Esophagus (tissue), 2 donors: ENCODE data around the gene PPM1J. TPM values are rescaled to one million over a fixed set of nuclear protein-coding genes. Genes with fewer than 3 reads are reported as not detected.

Experiments
- H3K27ac ChIP-seq, 2 donors: one replicate each; pipeline ENCODE4 v1.5.1; 2013; ENCODE audit warnings: low read depth in 2 of 2, mild to moderate bottlenecking in 2 of 2, inconsistent platforms in 1 of 2, low read length in 1 of 2, moderate library complexity in 1 of 2
- H3K27me3 ChIP-seq, 2 donors: one replicate each; pipeline ENCODE4 v1.6.1; 2013; ENCODE audit warnings: low read length in 2 of 2, control low read depth in 1 of 2, mild to moderate bottlenecking in 1 of 2; ENCODE audit not compliant: insufficient read depth in 2 of 2, control insufficient read depth in 1 of 2
- H3K36me3 ChIP-seq, 2 donors: one replicate each; pipeline ENCODE4 v1.6.1; 2013; ENCODE audit warnings: low read length in 1 of 2; ENCODE audit not compliant: control insufficient read depth in 2 of 2, insufficient read depth in 2 of 2
- H3K4me1 ChIP-seq, 2 donors: one replicate each; pipeline ENCODE4 v1.6.1; 2013; ENCODE audit warnings: low read length in 1 of 2; ENCODE audit not compliant: control insufficient read depth in 2 of 2, insufficient read depth in 2 of 2
- H3K4me3 ChIP-seq, 2 donors: one replicate each; pipeline ENCODE4 v1.5.1; 2013; ENCODE audit warnings: low read length in 2 of 2, mild to moderate bottlenecking in 2 of 2, low read depth in 1 of 2, moderate library complexity in 1 of 2
- H3K9me3 ChIP-seq, 2 donors: one replicate each; pipeline ENCODE4 v1.6.1; 2013; ENCODE audit warnings: mild to moderate bottlenecking in 2 of 2, low read depth in 1 of 2, low read length in 1 of 2, moderate library complexity in 1 of 2; ENCODE audit not compliant: control insufficient read depth in 2 of 2, insufficient read depth in 1 of 2
- WGBS, 2 donors: extraction: QIAGEN DNeasy Blood & Tissue Kit; methylation state at CpG; one replicate each; pipeline ENCODE4 v1.1.7; 2013; 5-methylcytosine and 5-hydroxymethylcytosine counted together
- polyA plus RNA-seq, 2 donors: library from polyadenylated mRNA; stranded (reverse); fragments of 200-250 nt; gene quantifications; one replicate each; pipeline ENCODE4 v1.2.3, GENCODE V29; 2013
- donor health status: healthy with polysubstance abuse.
- donor health status: Bipolar disorder and iron deficiency.

Gene PPM1J
- polyA plus RNA-seq, 2 donors = 2.8 to 3.5 TPM

DNA sequence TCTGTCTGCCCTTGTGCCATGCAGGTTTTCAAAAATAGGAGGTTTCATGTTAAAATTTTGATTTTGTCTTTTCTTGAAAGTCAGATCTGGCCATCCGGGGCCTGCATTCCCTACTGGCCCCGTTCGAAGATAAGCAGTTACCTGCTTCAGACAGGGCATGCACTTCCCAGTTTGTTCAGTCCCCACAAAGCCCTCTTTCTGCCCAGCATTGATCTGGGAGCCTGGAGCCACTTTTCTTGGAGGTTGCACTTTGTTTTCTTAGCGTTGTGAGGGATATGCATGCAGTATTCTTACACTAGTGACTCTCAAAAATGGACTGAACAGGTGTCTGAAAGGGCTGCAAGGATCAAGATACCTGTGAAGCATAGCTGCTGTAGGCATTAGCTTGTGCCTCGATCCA lies 29.2 kb downstream of the PPM1J start:
- peaks cover 0 to 7% of the 10 kb centered on the region in 2 donors for H3K4me1 ChIP-seq
- 84 to 92% methylated on average over 5 of the region's 5 CpGs for WGBS, 2 donors
- H3K4me3 ChIP-seq = no peak overlapping the region
- H3K36me3 ChIP-seq = peaks cover 0 to 3% of the 10 kb centered on the region in 2 donors
- no peak overlapping the region for H3K27ac ChIP-seq
- H3K27me3 ChIP-seq = no peaks in the 10 kb centered on the region
- no peaks in the 10 kb centered on the region for H3K9me3 ChIP-seq

DNA sequence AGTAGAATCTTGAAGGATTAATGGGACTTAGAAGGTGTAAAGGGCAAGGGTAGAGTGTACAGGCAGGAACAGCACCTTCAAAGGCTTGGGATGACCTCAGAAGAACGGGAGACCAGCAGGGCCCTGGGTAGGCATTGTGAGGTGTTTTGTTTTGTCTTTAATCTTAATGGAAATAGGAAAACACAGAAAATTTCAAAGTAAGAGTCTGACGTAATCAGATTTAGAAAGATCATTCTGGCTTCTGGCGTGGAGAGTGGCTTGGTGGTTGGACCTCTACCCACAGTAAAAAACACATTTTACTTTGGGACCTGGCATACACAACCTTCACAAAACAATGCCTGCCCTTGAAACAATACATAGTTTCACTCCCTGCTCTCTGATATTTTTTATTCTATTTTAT lies 36.5 kb downstream of the PPM1J start:
- Histone ChIP-seq H3K27ac (no peak overlapping the region), H3K4me3 (no peak overlapping the region), H3K36me3 (no peaks in the 10 kb centered on the region), H3K27me3 (no peaks in the 10 kb centered on the region), H3K9me3 (no peaks in the 10 kb centered on the region), H3K4me1 (no peaks in the 10 kb centered on the region)
- 69 to 86% methylated on average over 3 of the region's 3 CpGs for WGBS, 2 donors

DNA sequence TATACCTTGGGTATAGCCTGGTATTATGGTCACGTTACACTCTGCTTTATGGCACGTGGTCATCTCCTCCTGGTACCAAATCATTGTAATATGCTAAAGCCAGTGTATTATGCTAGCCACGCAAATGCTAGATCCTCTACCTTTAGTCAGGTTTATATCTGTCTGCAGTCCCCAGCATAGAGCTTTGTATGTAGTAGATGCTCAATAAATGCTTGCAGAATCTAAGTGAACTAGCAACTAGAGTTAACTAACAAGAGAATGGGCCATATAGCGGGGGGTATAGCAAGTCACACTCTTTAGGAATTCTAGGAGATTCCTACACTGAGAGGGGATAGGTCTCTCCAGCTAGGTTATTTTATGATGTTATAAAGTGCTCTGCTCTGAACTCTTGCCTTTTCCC lies 37.6 kb downstream of the PPM1J start:
- WGBS, 2 donors = 97 to 98% methylated on average over 4 of the region's 4 CpGs
- Histone ChIP-seq H3K4me1 (no peaks in the 10 kb centered on the region), H3K9me3 (no peaks in the 10 kb centered on the region), H3K36me3 (no peaks in the 10 kb centered on the region), H3K27ac (no peak overlapping the region), H3K4me3 (no peak overlapping the region), H3K27me3 (no peaks in the 10 kb centered on the region)

DNA sequence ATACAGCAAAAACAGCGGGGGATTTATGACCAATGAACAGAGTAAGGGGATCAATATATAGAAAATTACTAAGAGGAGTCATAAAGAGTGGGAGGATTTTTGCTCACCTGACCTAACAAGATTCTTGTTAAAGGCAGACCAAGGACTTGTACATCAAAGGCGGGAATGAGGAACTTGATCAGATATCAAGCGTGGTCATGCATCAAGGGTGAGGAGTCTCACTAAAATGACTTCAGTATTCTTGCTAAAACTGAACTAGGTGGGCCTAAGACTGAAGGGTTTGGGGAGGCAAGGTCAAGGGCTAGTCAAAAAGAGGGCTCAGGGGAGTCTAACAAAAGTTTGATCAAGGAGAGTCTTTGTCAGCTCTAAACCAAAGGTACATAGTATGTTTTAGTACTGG lies 38.6 kb downstream of the PPM1J start:
- 84 to 85% methylated on average over 3 of the region's 3 CpGs for WGBS, 2 donors
- Histone ChIP-seq H3K27ac (no peak overlapping the region), H3K4me3 (no peak overlapping the region), H3K4me1 (no peaks in the 10 kb centered on the region), H3K27me3 (no peaks in the 10 kb centered on the region), H3K36me3 (no peaks in the 10 kb centered on the region), H3K9me3 (no peaks in the 10 kb centered on the region)

DNA sequence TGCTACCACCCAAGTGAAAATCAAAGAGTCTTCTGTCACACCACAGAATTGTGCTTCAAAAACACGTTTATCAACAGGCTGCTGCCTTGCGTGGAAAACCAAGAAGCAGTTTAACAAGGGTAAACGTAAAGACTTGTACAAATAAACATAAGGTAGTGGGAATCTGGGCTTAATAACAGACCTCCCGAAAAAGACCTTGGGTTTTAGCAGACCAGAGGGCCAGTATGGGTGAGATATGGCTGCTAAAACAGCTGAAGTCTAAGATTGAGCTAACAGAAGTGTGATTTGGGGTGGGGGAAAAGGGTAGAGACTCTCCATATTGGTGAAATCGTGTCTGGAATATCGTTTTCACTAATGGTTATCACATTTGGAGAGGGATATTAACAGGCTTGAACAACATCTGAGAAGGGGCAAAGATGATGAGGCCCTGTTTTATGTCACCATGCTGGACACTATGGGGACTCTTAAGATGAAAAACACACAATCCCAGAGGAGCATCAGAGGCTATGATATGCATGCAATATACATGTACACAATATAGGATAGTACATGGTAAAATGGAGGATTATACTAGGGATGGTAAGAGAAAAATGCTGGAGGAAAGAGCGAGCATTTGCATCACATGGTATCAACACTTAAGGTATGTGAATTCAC lies 39.3 kb downstream of the PPM1J start:
- WGBS, 2 donors = 39 to 41% methylated on average over 7 of the region's 7 CpGs
- H3K4me3 ChIP-seq = peak overlapping the region; percentile 85 to 93
- no peaks in the 10 kb centered on the region for H3K4me1 ChIP-seq
- H3K9me3 ChIP-seq = no peaks in the 10 kb centered on the region
- H3K27me3 ChIP-seq = no peaks in the 10 kb centered on the region
- peak overlapping the region; percentile 90 to 93 for H3K27ac ChIP-seq
- no peaks in the 10 kb centered on the region for H3K36me3 ChIP-seq

DNA sequence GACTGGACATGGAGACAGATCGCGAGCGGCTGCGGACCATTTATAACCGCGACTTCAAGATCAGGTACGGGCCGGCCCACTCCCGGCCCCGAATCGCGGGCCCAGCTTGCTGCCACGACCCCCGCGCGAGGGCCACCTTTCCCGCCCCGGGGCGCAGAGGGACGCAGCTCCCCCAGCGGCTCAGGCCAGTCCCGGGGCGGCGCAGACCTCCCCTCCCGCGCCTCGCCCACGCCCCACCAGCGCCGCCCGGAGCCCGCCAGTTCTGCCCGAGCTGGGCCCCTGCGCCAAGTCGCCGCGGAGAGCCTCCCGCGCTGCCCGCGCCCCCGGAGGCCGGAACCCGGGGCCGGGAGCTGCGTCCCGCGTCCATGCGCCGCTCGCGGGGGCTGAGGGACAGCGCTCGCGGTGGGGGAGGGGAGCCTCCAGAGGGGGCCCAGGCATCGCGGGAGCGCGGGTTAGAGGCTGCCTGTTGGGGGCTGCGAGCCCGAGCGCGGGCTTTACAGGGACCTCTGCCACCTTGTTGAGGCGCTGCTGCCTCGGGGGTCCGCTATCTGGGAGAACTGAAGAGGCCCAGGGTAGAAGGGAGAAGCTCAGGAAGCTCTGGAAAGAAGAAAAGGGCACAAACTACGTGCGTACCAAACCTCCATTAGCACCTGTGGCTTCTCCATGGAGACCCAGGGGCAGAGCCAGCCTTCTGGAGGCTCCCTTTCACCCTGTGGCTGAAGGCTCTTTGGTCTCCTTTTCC lies 40.0 kb downstream of the PPM1J start:
- Histone ChIP-seq H3K27ac (peak overlapping the region; percentile 90 to 93), H3K4me3 (peak overlapping the region; percentile 85 to 93), H3K4me1 (no peaks in the 10 kb centered on the region), H3K9me3 (no peaks in the 10 kb centered on the region), H3K27me3 (no peaks in the 10 kb centered on the region), H3K36me3 (no peaks in the 10 kb centered on the region)
- 0 to 1% methylated on average over 55 to 68 of the region's 68 CpGs for WGBS, 2 donors

DNA sequence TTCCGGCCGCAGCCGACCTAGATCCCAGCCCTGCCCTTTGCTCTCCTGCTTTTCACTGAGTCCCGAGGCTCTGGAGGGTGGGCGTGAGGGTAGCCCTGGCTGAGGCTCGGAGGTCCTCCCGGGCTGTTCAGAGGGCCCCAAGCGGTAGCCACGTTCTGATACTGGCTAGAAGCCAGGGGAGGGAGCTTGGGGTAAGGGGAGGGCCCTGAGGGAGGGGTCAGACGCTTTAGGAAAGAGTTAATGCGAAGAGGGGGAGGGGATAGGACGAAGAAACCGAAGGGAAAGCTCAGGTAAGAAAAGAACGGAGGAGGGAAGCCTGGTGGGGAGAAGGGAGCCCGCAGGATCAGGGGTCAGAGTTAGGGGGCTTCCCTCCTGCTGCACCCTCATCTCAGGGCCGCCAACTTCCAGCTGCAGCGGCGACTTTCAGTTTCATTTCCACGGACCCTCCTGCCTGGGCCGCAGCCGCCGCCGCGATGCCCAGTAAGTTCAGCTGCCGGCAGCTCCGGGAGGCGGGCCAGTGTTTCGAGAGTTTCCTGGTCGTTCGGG lies 40.6 kb downstream of the PPM1J start, which contains the start of gene MOV10:
MOV10 (plus strand) TSS at position 220 of the 546 bp plus-strand sequence; CDS start at position 474, 254 bp downstream.
- H3K4me1 ChIP-seq = no peaks in the 10 kb centered on the region
- no peaks in the 10 kb centered on the region for H3K27me3 ChIP-seq
- H3K27ac ChIP-seq = peak within 1 kb of the TSS; percentile 90 to 93
- WGBS, 2 donors = 0% methylated on average over 30 of the region's 30 CpGs
- peaks cover 0 to 1% of the 10 kb centered on the region in 2 donors for H3K36me3 ChIP-seq
- no peaks in the 10 kb centered on the region for H3K9me3 ChIP-seq
- peak within 1 kb of the TSS; percentile 85 to 93 for H3K4me3 ChIP-seq

DNA sequence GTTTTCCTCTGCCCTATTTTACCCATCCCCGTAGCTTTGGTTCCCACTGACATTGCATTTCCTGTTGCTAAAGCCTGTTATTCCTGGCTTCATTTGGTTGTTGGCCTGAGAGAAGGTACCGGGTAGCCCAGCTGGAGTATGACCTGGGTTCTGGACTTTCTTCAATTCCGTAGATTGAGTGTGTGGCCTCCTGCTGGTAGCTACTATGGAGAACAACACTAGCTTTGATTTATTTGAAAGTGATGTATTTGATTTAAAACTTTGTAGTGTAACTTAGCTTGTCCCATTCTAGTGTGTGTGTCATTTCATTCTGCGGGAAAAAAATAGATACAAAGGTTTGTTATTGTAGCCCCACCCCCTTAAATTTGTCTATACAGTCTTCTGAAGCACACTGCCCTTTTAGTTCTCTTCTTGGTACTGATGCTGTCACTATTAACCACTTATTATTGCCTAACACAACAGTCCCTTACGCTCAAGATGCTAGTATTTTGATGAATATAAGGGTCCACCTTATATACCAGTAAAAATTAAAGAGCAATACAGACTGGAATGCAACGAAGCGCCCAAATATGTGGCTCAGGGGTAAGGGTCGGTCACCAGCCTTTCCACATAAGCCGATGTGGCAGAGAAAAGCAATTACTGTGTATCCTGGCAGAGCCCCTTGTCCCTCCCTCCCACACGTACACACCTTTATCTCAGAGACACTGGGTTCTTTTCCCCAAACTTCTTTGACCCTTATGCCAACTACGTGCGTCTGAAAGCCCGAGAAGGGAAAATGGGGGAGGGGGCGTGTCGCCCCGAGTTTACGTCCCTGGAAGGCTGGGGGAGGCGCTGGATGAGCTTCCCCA lies 41.3 kb downstream of the PPM1J start:
- H3K36me3 ChIP-seq = peaks cover 0 to 2% of the 10 kb centered on the region in 2 donors
- H3K4me1 ChIP-seq = no peaks in the 10 kb centered on the region

DNA sequence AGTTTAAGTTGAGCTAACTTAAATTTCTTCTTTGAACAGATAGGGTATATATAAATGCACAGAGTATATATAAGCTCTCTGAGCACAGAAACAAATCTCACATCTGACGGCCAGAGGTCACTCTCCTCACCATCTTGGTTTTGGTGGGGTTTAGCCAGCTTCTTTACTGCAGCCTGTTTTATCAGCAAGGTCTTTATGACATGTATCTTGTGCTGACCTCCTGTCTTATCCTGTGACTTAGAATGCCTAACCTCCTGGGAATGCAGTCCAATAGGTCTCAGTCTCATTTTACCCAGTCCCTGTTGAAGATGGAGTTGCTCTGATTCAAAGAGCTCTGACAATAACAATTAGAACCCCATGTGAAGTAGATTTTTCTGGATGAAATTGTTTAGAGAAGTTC lies 42.3 kb downstream of the PPM1J start:
- Histone ChIP-seq H3K27ac (no peak overlapping the region), H3K27me3 (no peaks in the 10 kb centered on the region), H3K36me3 (peaks cover 0 to 2% of the 10 kb centered on the region in 2 donors), H3K4me3 (no peak overlapping the region), H3K9me3 (no peaks in the 10 kb centered on the region), H3K4me1 (no peaks in the 10 kb centered on the region)
- WGBS, 2 donors = 94 to 96% methylated on average over 1 of the region's 1 CpG

More for the DNA sequence above, 41.3 kb downstream of the PPM1J start:
- no peaks in the 10 kb centered on the region for H3K9me3 ChIP-seq
- H3K4me3 ChIP-seq = peak overlapping the region; percentile 85 to 93
- 4 to 6% methylated on average over 17 to 18 of the region's 18 CpGs for WGBS, 2 donors
- H3K27ac ChIP-seq = peak overlapping the region; percentile 90 to 93
- H3K27me3 ChIP-seq = no peaks in the 10 kb centered on the region
